ENCODE measurements around the gene SMAD3.

Gene SMAD3

DNA sequence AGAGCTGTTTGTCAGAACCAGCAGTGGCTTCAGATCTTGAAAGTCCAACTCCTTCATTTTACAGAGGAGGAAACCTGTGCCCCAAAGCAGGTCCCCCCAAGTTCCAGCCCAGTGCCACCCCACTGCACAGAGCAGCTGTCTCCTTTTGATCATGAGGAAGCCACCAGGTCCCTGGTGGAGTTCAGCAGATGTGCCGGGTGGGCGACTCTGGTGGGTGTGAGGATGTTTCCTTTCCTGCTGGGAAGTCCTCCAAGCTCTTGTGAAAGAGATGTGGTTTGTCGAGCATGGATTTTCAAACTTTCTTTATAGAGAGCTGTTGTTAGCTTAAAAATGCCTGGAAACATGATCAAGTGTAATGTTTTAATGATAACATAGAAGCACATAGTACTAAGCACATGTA lies 52.0 kb downstream of the SMAD3 start:
- no peak for DNase-seq (ENCODE audit: low spot score)
- TF ChIP-seq, protein P1, sequence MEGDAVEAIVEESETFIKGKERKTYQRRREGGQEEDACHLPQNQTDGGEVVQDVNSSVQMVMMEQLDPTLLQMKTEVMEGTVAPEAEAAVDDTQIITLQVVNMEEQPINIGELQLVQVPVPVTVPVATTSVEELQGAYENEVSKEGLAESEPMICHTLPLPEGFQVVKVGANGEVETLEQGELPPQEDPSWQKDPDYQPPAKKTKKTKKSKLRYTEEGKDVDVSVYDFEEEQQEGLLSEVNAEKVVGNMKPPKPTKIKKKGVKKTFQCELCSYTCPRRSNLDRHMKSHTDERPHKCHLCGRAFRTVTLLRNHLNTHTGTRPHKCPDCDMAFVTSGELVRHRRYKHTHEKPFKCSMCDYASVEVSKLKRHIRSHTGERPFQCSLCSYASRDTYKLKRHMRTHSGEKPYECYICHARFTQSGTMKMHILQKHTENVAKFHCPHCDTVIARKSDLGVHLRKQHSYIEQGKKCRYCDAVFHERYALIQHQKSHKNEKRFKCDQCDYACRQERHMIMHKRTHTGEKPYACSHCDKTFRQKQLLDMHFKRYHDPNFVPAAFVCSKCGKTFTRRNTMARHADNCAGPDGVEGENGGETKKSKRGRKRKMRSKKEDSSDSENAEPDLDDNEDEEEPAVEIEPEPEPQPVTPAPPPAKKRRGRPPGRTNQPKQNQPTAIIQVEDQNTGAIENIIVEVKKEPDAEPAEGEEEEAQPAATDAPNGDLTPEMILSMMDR (IDR thresholded peaks at IDR 0.05; ENCODE audit: borderline replicate concordance, control extremely low read depth, extremely low read depth, insufficient read depth, missing control alignments), result no peak
- in situ Hi-C loops (cut with MboI; ENCODE audit: low sequenced_read_pairs, unreplicated experiment), result no loop called here

DNA sequence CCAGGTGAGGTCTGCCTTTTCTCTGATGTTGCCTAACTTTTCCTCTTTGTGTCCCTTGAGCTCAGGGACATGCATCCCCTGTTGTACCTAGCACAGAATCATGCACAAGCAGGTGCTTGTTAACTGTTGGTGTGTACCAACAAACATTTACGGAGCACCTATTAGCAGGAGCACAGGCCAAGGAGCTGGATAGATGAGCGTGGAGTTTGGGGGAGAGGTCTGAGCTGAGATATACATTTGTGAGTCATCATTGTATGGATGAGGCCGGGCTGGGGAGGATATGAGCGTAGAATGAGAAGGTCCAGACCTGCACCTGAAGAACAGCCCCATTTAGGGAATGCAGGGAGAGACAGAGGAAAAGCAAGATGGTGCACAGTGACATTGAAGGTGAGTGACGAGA lies 53.4 kb downstream of the SMAD3 start:
- in situ Hi-C loops (cut with MboI; ENCODE audit: low sequenced_read_pairs, unreplicated experiment), result no loop called here

DNA sequence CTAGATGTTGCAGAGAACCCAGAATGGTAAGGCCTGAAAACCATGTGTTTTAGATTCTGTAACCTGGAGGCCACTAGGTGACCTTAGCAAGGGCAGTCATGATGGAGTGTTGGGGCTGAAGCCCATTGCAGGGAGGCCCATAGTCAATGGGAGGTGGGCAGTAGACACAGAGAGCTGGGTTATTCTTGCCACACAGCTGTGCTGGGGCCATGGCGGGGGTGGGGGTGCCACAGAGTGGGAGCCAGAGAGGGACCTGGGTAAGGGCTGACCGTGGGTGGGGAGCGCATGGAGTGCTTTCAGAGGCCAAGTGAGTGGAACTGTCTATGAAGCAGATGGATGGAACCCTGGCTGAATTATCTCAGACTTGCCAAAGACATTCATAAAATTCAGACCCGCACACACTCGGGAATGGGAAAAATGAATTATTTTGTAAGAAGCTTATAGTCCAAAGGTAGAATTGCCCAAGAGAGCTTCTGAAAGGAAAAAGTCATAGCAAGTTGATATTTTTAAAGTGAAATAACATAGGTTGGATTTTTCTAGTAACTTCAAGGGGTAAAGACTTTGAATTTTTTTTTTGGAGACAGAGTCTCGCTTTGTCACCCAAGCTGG lies 53.9 kb downstream of the SMAD3 start:
- no peak for DNase-seq (ENCODE audit: low spot score)
- in situ Hi-C loops (cut with MboI; ENCODE audit: low sequenced_read_pairs, unreplicated experiment), result no loop called here
- TF ChIP-seq, protein P1 (IDR thresholded peaks at IDR 0.05; ENCODE audit: borderline replicate concordance, control extremely low read depth, extremely low read depth, insufficient read depth, missing control alignments), result no peak

More for the DNA sequence above, 53.4 kb downstream of the SMAD3 start:
- no peak for DNase-seq (ENCODE audit: low spot score)
- TF ChIP-seq, protein P1 (IDR thresholded peaks at IDR 0.05; ENCODE audit: borderline replicate concordance, control extremely low read depth, extremely low read depth, insufficient read depth, missing control alignments), result no peak

DNA sequence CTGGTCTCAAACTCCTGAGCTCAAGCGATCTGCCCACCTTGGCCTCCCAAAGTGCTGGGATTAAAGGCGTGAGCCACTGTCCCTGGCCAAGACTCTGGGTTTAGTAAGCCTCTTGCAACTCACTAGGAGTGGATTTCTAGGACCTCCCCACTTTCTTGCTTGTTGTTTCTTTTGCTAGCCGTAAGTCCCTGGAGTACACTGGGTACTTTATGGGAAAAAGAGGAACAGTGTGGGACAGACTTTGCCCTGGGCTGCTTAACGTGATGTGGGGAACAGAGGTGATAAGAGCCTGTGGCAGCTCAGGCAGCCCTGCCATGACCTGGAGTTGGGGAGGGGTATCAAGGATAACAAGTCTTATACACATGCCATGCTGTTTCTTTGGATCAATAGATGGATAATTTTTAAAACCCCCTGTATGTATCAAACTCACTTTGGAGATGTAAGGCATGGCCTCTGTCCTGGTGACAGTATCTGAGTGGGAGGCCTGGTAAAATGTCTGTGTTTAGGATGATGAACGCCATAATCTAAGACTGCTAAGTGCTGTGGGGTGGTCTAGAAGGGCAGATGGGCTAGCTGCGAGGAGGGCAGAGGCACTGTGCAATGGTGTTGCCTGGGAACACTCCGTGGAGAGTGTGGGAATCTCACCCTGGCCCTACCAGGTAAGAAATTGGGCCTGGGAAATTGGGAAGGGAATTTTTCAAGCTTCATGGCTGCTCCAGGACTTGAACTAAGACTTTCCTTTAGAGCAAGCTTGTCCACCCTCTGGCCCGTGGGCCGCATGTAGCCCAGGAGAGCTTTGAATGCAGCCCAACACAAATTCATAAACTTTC lies 54.8 kb downstream of the SMAD3 start:
- in situ Hi-C loops (cut with MboI; ENCODE audit: low sequenced_read_pairs, unreplicated experiment), result no loop called here
- TF ChIP-seq, protein P1 (IDR thresholded peaks at IDR 0.05; ENCODE audit: borderline replicate concordance, control extremely low read depth, extremely low read depth, insufficient read depth, missing control alignments), result no peak
- DNase-seq (ENCODE audit: low spot score), result no peak

DNA sequence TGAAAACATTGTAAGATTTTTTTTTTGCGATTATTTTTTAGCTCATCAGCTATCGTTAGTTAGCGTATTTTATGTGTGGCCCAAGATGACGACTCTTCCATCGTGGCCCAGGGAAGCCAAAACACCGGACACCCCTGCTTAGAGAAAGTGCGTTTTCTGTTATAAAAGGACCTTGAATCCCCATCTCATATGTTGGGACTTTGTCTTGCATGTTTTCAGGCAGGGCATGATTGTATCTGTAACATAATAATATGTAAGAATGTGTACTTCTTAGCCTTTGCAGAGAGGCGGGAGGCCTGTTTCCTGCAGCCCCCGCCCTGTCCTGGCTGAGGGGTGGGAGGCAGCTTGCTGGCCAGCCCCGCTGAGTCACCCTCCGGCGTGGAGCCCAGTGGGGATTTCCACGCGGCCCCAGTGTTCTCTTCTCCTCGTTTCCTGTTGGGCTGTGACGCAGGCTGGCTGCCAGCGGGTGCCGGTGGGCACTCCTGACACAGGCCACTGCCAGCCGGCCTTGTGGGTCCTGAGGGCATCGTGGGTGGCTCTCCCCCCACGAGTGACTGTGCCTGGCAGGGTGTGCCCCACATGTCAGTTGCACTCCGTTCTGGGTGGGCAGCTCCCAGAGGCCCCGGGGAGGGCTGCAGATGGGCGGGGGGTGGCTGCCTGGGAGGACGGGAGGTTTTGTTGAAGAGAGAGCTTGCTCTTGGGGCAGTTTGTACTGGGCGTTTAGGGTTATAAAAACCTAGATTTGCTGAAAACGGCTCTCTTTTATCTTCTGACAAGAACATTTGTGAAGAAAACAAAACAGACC lies 55.6 kb downstream of the SMAD3 start:
- peak; percentile 84 for DNase-seq (ENCODE audit: low spot score)
- in situ Hi-C loops (cut with MboI; ENCODE audit: low sequenced_read_pairs, unreplicated experiment), result no loop called here
- TF ChIP-seq, protein P1 (IDR thresholded peaks at IDR 0.05; ENCODE audit: borderline replicate concordance, control extremely low read depth, extremely low read depth, insufficient read depth, missing control alignments), result no peak

Data from GM13976 (cell line).